ENCODE results near the gene KHDC4. TPM values are rescaled to one million over a fixed set of nuclear protein-coding genes. Genes with fewer than 3 reads are reported as not detected.

KHDC4 gene
- total and polyA plus RNA-seq, 2 of the 13 experiments (the other 11 are each of a cell fraction or from before 2014, with no cell fraction given) = 33.5 to 92.0 TPM

DNA sequence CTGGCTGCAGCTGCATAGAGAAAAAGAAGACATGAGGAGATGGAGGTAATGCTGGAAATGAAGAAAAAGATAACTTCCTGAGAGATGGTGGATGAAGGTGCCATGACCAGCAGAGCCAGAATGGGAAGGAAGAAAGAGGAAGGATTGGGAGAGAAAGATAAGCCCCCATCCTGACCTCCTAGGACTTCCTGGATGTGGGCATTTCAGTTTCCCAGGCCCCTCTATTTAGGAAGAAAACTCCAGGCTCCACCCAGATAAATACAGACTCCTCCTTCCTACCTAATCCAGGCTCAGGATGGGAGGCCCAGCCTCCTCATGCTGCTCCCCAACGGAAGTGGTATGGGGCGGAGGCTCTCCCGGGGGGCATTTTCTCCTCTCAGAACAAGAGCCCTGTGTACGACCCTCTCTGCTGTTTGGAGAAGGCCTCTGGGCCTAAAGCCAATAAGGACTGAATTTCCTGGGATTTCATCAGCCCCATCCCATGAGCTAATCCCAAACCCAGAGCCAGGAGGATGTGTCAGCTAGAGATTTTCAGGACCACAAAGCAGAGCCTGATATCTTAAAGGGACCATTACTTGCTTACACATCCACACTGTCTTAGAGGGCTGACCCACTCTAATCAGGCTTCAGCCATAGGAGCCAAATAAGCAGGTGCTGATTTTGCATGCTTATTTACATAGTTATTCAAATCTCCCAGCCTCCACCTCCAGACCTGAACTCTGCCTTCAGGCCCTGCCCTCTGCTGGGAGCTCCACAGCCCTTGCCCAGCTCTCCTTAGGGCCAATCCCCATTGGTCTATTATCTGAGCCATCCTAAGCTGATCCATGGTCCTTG lies 49.2 kb upstream of the KHDC4 start (continued):
- TF ChIP-seq ZNF557 (CRISPR knock-in tag; IDR thresholded peaks at IDR 0.05) = no peak

DNA sequence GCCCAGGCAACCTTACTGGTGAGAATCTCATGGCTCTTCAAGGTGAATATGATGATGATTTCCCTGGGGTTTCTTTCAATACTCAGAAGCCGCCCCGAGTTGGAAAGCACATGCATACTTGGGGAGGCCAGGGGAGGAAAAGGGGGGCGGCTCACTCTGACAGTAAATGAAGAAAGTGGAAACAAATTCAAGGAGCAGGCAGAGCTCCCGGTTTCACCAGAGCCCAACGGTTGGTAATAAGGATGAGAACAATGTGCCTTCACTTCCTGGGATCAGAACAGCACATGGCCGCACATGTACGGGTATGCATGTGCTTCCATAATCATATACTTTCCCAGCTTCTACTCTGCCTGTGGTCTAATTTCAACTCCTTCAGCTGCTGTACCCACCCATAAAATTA lies 47.9 kb upstream of the KHDC4 start:
- Histone ChIP-seq H3K4me3 (replicated peaks in 1 of 3; ENCODE audit: insufficient read depth in 1 of 3, low read depth in 2 of 3, low read length in 3 of 3) (no peak overlapping the region), H3K27me3 (ENCODE audit: control insufficient read depth in 1 of 2, insufficient read depth in 2 of 2, low read length in 2 of 2) (no peaks in the 10 kb centered on the region; a peak in 1 of 5 replicates), H3K9ac (ENCODE audit: insufficient read depth, low read depth, low read length) (no peak overlapping the region), H3K79me2 (ENCODE audit: insufficient read depth, low read length) (peaks cover 9% of the 10 kb centered on the region), H4K20me1 (ENCODE audit: insufficient read depth, low read length) (no peaks in the 10 kb centered on the region), H3K4me1 (ENCODE audit: insufficient read depth, low read length) (peaks cover 66% of the 10 kb centered on the region), H3K36me3 (replicated peaks in 1 of 2; ENCODE audit: control insufficient read depth in 1 of 2, insufficient read depth in 2 of 2, low read length in 2 of 2) (no peaks in the 10 kb centered on the region), H3K9me3 (ENCODE audit: low read length) (no peaks in the 10 kb centered on the region), H2AFZ (ENCODE audit: low read length) (no peak overlapping the region), H3K27ac (ENCODE audit: extremely low read length, insufficient read depth, low read length) (no peak overlapping the region), H3K4me2 (ENCODE audit: low read depth, low read length) (peak overlapping the region; percentile 68)
- BruUV-seq (replicated peaks) = no TSS peak
- DNase-seq (ENCODE audit: low spot score) (no peak), FAIRE-seq (no peak), ATAC-seq (no peak)
- intact Hi-C loops (cut with micrococcal nuclease; ENCODE audit: unreplicated experiment) (no loop called here), in situ Hi-C loops (cut with HindIII; ENCODE audit: extremely low pct_ligation_motif_present, low pct_unique_long_range_greater_than_20kb) (loop anchor here (10.0 kb wide), 1 partner anchor 47 kb away; the partner anchor contains the start of gene KHDC4)
- ChIA-PET POLR2A (interaction anchor here (2.3 to 13.5 kb wide), 4 partner anchors 10 to 48 kb away, joined by 15 to 390 read pairs (median 32); partner anchors contain the start of genes KHDC4 and RXFP4), CTCF (ENCODE audit: low intra/inter-chr PET ratio, low total read pairs) (no interaction called here)
- WGBS (ENCODE audit: low lambda C conversion rate) = 87% methylated on average over 7 of the region's 7 CpGs
- TF ChIP-seq ZNF124 (CRISPR knock-in tag; IDR thresholded peaks at IDR 0.05) = no peak
- TF ChIP-seq, protein P1, sequence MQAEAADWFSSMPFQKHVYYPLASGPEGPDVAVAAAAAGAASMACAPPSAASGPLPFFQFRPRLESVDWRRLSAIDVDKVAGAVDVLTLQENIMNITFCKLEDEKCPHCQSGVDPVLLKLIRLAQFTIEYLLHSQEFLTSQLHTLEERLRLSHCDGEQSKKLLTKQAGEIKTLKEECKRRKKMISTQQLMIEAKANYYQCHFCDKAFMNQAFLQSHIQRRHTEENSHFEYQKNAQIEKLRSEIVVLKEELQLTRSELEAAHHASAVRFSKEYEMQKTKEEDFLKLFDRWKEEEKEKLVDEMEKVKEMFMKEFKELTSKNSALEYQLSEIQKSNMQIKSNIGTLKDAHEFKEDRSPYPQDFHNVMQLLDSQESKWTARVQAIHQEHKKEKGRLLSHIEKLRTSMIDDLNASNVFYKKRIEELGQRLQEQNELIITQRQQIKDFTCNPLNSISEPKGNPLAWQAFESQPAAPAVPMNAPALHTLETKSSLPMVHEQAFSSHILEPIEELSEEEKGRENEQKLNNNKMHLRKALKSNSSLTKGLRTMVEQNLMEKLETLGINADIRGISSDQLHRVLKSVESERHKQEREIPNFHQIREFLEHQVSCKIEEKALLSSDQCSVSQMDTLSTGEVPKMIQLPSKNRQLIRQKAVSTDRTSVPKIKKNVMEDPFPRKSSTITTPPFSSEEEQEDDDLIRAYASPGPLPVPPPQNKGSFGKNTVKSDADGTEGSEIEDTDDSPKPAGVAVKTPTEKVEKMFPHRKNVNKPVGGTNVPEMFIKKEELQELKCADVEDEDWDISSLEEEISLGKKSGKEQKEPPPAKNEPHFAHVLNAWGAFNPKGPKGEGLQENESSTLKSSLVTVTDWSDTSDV (CRISPR knock-in tag; IDR thresholded peaks at IDR 0.05) = no peak
- no peak for TF ChIP-seq CBX2 (IDR thresholded peaks at IDR 0.05; ENCODE audit: low read depth, low read length)
- TF ChIP-seq CBX2 (CRISPR knock-in tag; IDR thresholded peaks at IDR 0.05; ENCODE audit: low read depth) = no peak
- TF ChIP-seq, protein P2, sequence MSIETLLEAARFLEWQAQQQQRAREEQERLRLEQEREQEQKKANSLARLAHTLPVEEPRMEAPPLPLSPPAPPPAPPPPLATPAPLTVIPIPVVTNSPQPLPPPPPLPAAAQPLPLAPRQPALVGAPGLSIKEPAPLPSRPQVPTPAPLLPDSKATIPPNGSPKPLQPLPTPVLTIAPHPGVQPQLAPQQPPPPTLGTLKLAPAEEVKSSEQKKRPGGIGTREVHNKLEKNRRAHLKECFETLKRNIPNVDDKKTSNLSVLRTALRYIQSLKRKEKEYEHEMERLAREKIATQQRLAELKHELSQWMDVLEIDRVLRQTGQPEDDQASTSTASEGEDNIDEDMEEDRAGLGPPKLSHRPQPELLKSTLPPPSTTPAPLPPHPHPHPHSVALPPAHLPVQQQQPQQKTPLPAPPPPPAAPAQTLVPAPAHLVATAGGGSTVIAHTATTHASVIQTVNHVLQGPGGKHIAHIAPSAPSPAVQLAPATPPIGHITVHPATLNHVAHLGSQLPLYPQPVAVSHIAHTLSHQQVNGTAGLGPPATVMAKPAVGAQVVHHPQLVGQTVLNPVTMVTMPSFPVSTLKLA (IDR thresholded peaks at IDR 0.05) = peak; percentile 34; the same call in 1 of the 2 replicates
- TF ChIP-seq ZNF468 (CRISPR knock-in tag; IDR thresholded peaks at IDR 0.05) = no peak
- no peak for TF ChIP-seq ZNF816 (CRISPR knock-in tag; IDR thresholded peaks at IDR 0.05; ENCODE audit: borderline replicate concordance)
- TF ChIP-seq ZBTB3 (CRISPR knock-in tag; IDR thresholded peaks at IDR 0.05; ENCODE audit: borderline replicate concordance, low read depth) = no peak
- no peak for TF ChIP-seq FOXA1 (IDR thresholded peaks at IDR 0.05)
- TF ChIP-seq FOXA1 (CRISPR knock-in tag; IDR thresholded peaks at IDR 0.05) = no peak
